PC-3 (cell line): ENCODE results near the gene TARM1. TPM values are rescaled to one million over a fixed set of nuclear protein-coding genes. Genes with fewer than 3 reads are reported as not detected.

ENCODE experiments used
- ATAC-seq: fragments of 200-7000 bp; cut with Tn5 transposase; 2 replicates; pipeline ENCODE4 v1.9.1; 2020; ENCODE audit warnings: mild to moderate bottlenecking, moderate library complexity
- BruUV-seq: library from RNA; stranded (reverse); fragments of 400-500 nt; replicated peaks from 2 replicates; lab custom pipeline; 2021; lab: Mats Ljungman, UMichigan
- CTCF ChIA-PET: fragments of 300-600 bp; sonication (Branson Sonifier 250); formaldehyde crosslinking; loops from one replicate; lab custom pipeline; 2022; ENCODE audit warnings: antibody characterized with exemption; lab: Charles Lee
- POLR2A ChIA-PET: fragments of 300-600 bp; sonication (Branson Sonifier 250); formaldehyde crosslinking; loops from one replicate; lab custom pipeline; 2022; ENCODE audit warnings: antibody characterized with exemption; ENCODE audit not compliant: unreplicated experiment; lab: Charles Lee
- DNase-seq: peaks from one replicate; pipeline ENCODE4 v3.0.0-alpha.2; 2015
- H2AFZ ChIP-seq: fragments of 300-600 bp; sonication (generic); 2 replicates; pipeline ENCODE4 v1.6.0; 2016; ENCODE audit warnings: antibody characterized with exemption, low read length
- H3F3A ChIP-seq: fragments of 300-600 bp; sonication (generic); one replicate; pipeline ENCODE4 v1.6.0; 2017; ENCODE audit warnings: antibody characterized with exemption, low read length, control low read depth, mild to moderate bottlenecking; ENCODE audit not compliant: unreplicated experiment
- H3K27ac ChIP-seq: fragments of 300-600 bp; sonication (generic); 2 replicates; pipeline ENCODE4 v1.5.1; 2016; ENCODE audit warnings: mild to moderate bottlenecking, low read length
- H3K27me3 ChIP-seq: fragments of 300-600 bp; sonication (generic); 2 replicates; pipeline ENCODE4 v1.6.1; 2016; ENCODE audit warnings: low read length, mixed read lengths
- H3K36me3 ChIP-seq: fragments of 300-600 bp; sonication (generic); 2 replicates; pipeline ENCODE4 v1.6.1; 2016; ENCODE audit warnings: low read depth, mixed run types, low read length, mixed read lengths
- H3K4me1 ChIP-seq: fragments of 300-600 bp; sonication (generic); 2 replicates; pipeline ENCODE4 v1.5.1; 2016; ENCODE audit warnings: low read length; ENCODE audit not compliant: insufficient read depth
- H3K4me2 ChIP-seq: fragments of 300-600 bp; sonication (generic); 2 replicates; pipeline ENCODE4 v1.6.0; 2016; ENCODE audit warnings: low read length
- H3K4me3 ChIP-seq: fragments of 300-600 bp; sonication (generic); 2 replicates; pipeline ENCODE4 v1.5.1; 2016; ENCODE audit warnings: mild to moderate bottlenecking, low read length, mixed read lengths
- H3K79me2 ChIP-seq: fragments of 300-600 bp; sonication (generic); 2 replicates; pipeline ENCODE4 v1.6.1; 2017; ENCODE audit warnings: low read length, mixed read lengths
- H3K9ac ChIP-seq: fragments of 300-600 bp; sonication (generic); 2 replicates; pipeline ENCODE4 v1.6.0; 2016; ENCODE audit warnings: mild to moderate bottlenecking, low read length
- H3K9me2 ChIP-seq: fragments of 300-600 bp; sonication (generic); replicated peaks from 2 replicates; pipeline ENCODE4 v1.6.1; 2016; ENCODE audit warnings: mixed run types, low read length, mixed read lengths
- H3K9me3 ChIP-seq: fragments of 300-600 bp; sonication (generic); 2 replicates; pipeline ENCODE4 v1.6.1; 2016; ENCODE audit warnings: low read length, mixed read lengths
- H4K20me1 ChIP-seq: fragments of 300-600 bp; sonication (generic); 2 replicates; pipeline ENCODE4 v1.6.1; 2016; ENCODE audit warnings: low read length, mixed read lengths
- EZH2 ChIP-seq: fragments of 300-600 bp; sonication (generic); IDR thresholded peaks from one replicate; pipeline ENCODE4 v1.6.1; 2017; ENCODE audit warnings: antibody characterized with exemption, mild to moderate bottlenecking, low read length; ENCODE audit not compliant: unreplicated experiment
- EZH2phosphoT487 ChIP-seq: fragments of 300-600 bp; sonication (generic); IDR thresholded peaks from 2 replicates; pipeline ENCODE4 v1.6.1; 2018; ENCODE audit warnings: mild to moderate bottlenecking, antibody characterized with exemption, low read length, borderline replicate concordance
- intact Hi-C: fragments of 100-400 bp; cut with micrococcal nuclease; formaldehyde crosslinking; loops from 2 replicates; pipeline ENCODE4 v1.9.0; 2023
- total RNA-seq: library from RNA; depleted of rRNA; stranded (reverse); fragments of >200 nt; gene quantifications from 2 replicates; pipeline ENCODE4 v1.2.3, GENCODE V29; 2014
- TF ChIP-seq, protein P1 (sequence below): fragments of 300-600 bp; sonication (generic); conservative IDR thresholded peaks from 2 replicates; pipeline ENCODE4 v1.5.1; 2017; ENCODE audit warnings: antibody characterized with exemption, low read depth, mild to moderate bottlenecking, low read length

Gene TARM1
- total RNA-seq, 1 experiment from 2014 or later, result not detected

DNA sequence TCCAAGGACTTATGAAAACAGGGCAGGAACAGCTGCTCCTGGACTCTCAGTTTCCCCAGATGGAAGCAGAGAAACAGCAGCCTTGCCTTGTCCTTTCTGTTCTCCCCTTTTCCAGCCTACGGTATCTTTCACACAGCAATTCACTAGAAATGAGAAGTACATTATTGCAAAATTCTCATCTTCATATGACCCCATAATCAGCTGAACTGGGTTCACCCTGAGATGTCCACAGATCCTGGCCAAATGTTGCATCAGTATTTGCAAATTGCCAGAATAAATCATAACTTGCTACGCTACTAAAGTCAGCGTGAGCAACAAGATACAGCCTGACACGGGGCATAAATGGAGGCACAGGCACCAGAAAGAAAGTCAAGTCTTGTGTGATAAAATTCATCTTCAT lies 33.5 kb downstream of the TARM1 start:
- no peaks in the 10 kb centered on the region for H3F3A ChIP-seq
- no peaks in the 10 kb centered on the region for H3K9me2 ChIP-seq
- no TSS peak for BruUV-seq
- H3K79me2 ChIP-seq, result no peaks in the 10 kb centered on the region
- H3K4me2 ChIP-seq, result no peak overlapping the region
- H2AFZ ChIP-seq, result no peak overlapping the region
- ATAC-seq (no peak), DNase-seq (no peak)
- no peak overlapping the region for H3K9ac ChIP-seq
- no peaks in the 10 kb centered on the region for H3K9me3 ChIP-seq
- no peak overlapping the region for H3K4me3 ChIP-seq
- intact Hi-C loops, result no loop called here
- POLR2A ChIA-PET, result no interaction called here
- H3K36me3 ChIP-seq, result no peaks in the 10 kb centered on the region
- TF ChIP-seq EZH2, result no peak
- no peaks in the 10 kb centered on the region for H4K20me1 ChIP-seq
- H3K4me1 ChIP-seq, result no peaks in the 10 kb centered on the region
- CTCF ChIA-PET, result no interaction called here
- peaks cover 65% of the 10 kb centered on the region for H3K27me3 ChIP-seq
- H3K27ac ChIP-seq, result no peak overlapping the region

DNA sequence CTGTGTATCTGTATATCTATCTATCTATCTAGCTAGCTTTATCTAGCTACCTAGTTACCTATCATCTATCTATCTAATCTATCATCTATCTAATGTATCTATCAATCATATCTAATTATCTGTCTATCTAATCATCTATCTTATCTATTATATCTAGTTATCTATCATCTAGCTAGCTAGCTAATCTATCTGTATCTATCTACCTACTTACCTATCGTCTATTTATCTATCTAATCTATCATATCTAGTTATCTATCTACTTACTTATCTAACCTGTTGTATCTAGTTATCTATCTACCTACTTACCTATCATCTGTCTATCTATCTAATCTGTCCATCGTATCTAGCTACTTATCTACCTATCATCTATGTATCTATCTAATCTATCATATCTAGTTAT lies 35.4 kb downstream of the TARM1 start:
- ChIA-PET POLR2A (no interaction called here), CTCF (interaction anchor here (0.6 kb wide), 1 partner anchor 155 kb away, joined by 4 read pairs; the partner anchor contains the start of gene RPS9)
- H3F3A ChIP-seq, result no peaks in the 10 kb centered on the region
- H3K27me3 ChIP-seq, result peaks cover 65% of the 10 kb centered on the region
- no peak overlapping the region for H3K4me3 ChIP-seq
- no peaks in the 10 kb centered on the region for H3K36me3 ChIP-seq
- intact Hi-C loops, result no loop called here
- BruUV-seq, result no TSS peak
- H2AFZ ChIP-seq, result no peak overlapping the region
- H3K27ac ChIP-seq, result no peak overlapping the region
- TF ChIP-seq, protein P1, sequence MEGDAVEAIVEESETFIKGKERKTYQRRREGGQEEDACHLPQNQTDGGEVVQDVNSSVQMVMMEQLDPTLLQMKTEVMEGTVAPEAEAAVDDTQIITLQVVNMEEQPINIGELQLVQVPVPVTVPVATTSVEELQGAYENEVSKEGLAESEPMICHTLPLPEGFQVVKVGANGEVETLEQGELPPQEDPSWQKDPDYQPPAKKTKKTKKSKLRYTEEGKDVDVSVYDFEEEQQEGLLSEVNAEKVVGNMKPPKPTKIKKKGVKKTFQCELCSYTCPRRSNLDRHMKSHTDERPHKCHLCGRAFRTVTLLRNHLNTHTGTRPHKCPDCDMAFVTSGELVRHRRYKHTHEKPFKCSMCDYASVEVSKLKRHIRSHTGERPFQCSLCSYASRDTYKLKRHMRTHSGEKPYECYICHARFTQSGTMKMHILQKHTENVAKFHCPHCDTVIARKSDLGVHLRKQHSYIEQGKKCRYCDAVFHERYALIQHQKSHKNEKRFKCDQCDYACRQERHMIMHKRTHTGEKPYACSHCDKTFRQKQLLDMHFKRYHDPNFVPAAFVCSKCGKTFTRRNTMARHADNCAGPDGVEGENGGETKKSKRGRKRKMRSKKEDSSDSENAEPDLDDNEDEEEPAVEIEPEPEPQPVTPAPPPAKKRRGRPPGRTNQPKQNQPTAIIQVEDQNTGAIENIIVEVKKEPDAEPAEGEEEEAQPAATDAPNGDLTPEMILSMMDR, result no peak
- TF ChIP-seq EZH2, result no peak
- TF ChIP-seq EZH2phosphoT487, result no peak
- H3K9me3 ChIP-seq, result no peaks in the 10 kb centered on the region
- H3K9me2 ChIP-seq, result no peaks in the 10 kb centered on the region
- H3K9ac ChIP-seq, result no peak overlapping the region
- H3K4me1 ChIP-seq, result no peaks in the 10 kb centered on the region
- no peak for ATAC-seq
- DNase-seq, result no peak
- no peak overlapping the region for H3K4me2 ChIP-seq
- H3K79me2 ChIP-seq, result no peaks in the 10 kb centered on the region
- no peaks in the 10 kb centered on the region for H4K20me1 ChIP-seq

DNA sequence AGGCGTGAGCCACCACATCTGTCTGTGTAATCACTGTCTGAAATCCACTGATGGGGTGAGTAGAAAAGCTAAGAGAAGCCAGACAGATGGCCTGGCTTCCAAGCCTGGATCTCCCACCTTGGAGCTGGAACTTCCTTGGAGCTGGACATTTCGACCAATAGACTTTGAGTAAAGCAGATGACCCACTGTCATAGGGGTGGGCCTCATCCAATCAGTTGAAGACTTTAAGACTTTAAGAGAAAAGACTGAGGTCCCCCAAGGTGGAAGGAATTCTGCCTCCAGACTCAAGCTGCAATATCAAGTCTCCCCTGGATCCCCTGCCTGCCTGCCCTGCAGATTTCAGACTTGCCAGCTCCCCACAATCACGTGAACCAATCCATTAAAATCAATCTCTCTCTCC lies 38.2 kb downstream of the TARM1 start:
- ATAC-seq (no peak), DNase-seq (no peak)
- Histone ChIP-seq H3K9me2 (no peaks in the 10 kb centered on the region), H3K9ac (no peak overlapping the region), H3F3A (no peaks in the 10 kb centered on the region), H2AFZ (no peak overlapping the region), H3K9me3 (no peaks in the 10 kb centered on the region), H3K4me2 (no peak overlapping the region), H3K4me3 (no peak overlapping the region), H3K79me2 (no peaks in the 10 kb centered on the region), H3K27me3 (peaks cover 43% of the 10 kb centered on the region), H3K36me3 (no peaks in the 10 kb centered on the region), H3K4me1 (no peaks in the 10 kb centered on the region), H4K20me1 (no peaks in the 10 kb centered on the region), H3K27ac (no peak overlapping the region)
- BruUV-seq, result no TSS peak
- TF ChIP-seq EZH2phosphoT487 (no peak), EZH2 (no peak)
- TF ChIP-seq, protein P1, result no peak
- ChIA-PET CTCF (no interaction called here), POLR2A (no interaction called here)
- intact Hi-C loops, result no loop called here
